Neural progenitor cell (in vitro differentiated cells): ENCODE measurements around the gene UBE2F. TPM values are rescaled to one million over a fixed set of nuclear protein-coding genes. Genes with fewer than 3 reads are reported as not detected.

Experiments
- DNase-seq: peaks from one replicate; pipeline ENCODE4 v3.0.0-alpha.2; 2016; ENCODE audit warnings: low spot score
- H2AFZ ChIP-seq: fragments of 200-600 bp; sonication (generic); replicated peaks from 2 replicates; pipeline ENCODE4 v1.6.1; 2016; ENCODE audit warnings: antibody characterized with exemption
- H3F3A ChIP-seq: fragments of 200-600 bp; sonication (generic); 2 replicates; pipeline ENCODE4 v1.6.1; 2016; ENCODE audit warnings: antibody characterized with exemption, low read depth
- H3K27ac ChIP-seq: fragments of 200-600 bp; sonication (generic); 2 replicates; pipeline ENCODE4 v1.5.1; 2016; ENCODE audit warnings: mild to moderate bottlenecking
- H3K27me3 ChIP-seq: fragments of 200-600 bp; sonication (generic); 2 replicates; pipeline ENCODE4 v1.6.1; 2016; ENCODE audit warnings: mild to moderate bottlenecking, moderate library complexity
- H3K36me3 ChIP-seq: fragments of 200-600 bp; sonication (generic); 2 replicates; pipeline ENCODE4 v1.5.1; 2016
- H3K4me1 ChIP-seq: fragments of 200-600 bp; sonication (generic); 2 replicates; pipeline ENCODE4 v1.6.1; 2016; ENCODE audit warnings: mixed run types
- H3K4me2 ChIP-seq: fragments of 200-600 bp; sonication (generic); 2 replicates; pipeline ENCODE4 v1.6.1; 2016
- H3K4me3 ChIP-seq: fragments of 200-600 bp; sonication (generic); 2 replicates; pipeline ENCODE4 v1.5.1; 2016
- H3K79me2 ChIP-seq: fragments of 200-600 bp; sonication (generic); 2 replicates; pipeline ENCODE4 v1.6.1; 2016; ENCODE audit warnings: low read depth
- H3K9ac ChIP-seq: fragments of 200-600 bp; sonication (generic); 2 replicates; pipeline ENCODE4 v1.6.1; 2016
- H3K9me3 ChIP-seq: fragments of 200-600 bp; sonication (generic); 2 replicates; pipeline ENCODE4 v1.5.1; 2016; ENCODE audit warnings: low read depth
- H4K20me1 ChIP-seq: fragments of 200-600 bp; sonication (generic); 2 replicates; pipeline ENCODE4 v1.6.1; 2016; ENCODE audit warnings: low read depth
- H3K27ac Mint-ChIP-seq: 3 replicates; pipeline ENCODE4 v1.8.0; 2021; ENCODE audit warnings: mixed read lengths
- H3K27me3 Mint-ChIP-seq: 2 replicates; pipeline ENCODE4 v1.8.0; 2022; ENCODE audit warnings: low read depth, mild to moderate bottlenecking, inconsistent platforms, moderate library complexity, mixed read lengths; ENCODE audit not compliant: insufficient read depth
- H3K36me3 Mint-ChIP-seq: 3 replicates; pipeline ENCODE4 v1.8.0; 2021; ENCODE audit warnings: mixed read lengths
- H3K4me1 Mint-ChIP-seq: 3 replicates; pipeline ENCODE4 v1.8.0; 2021; ENCODE audit warnings: mixed read lengths
- H3K4me3 Mint-ChIP-seq: 3 replicates; pipeline ENCODE4 v1.8.0; 2021; ENCODE audit warnings: mild to moderate bottlenecking, moderate library complexity, mixed read lengths
- H3K9me3 Mint-ChIP-seq: 3 replicates; pipeline ENCODE4 v1.8.0; 2020; ENCODE audit warnings: mixed read lengths
- EZH2 ChIP-seq: fragments of 200-600 bp; sonication (generic); IDR thresholded peaks from 2 replicates; pipeline ENCODE4 v1.6.1; 2017; ENCODE audit warnings: antibody characterized with exemption, mild to moderate bottlenecking, moderate library complexity
- EZH2phosphoT487 ChIP-seq: fragments of 200-600 bp; sonication (generic); IDR thresholded peaks from 2 replicates; pipeline ENCODE4 v1.6.1; 2017; ENCODE audit warnings: antibody characterized with exemption
- total RNA-seq: library from RNA; depleted of rRNA; stranded (reverse); fragments of >200 nt; gene quantifications from 2 replicates; pipeline ENCODE4 v1.2.3, GENCODE V29; 2015; ENCODE audit warnings: low replicate concordance
- TF ChIP-seq, protein P1 (sequence below): fragments of 200-600 bp; sonication (generic); IDR thresholded peaks from 2 replicates; pipeline ENCODE4 v1.5.1; 2017; ENCODE audit warnings: antibody characterized with exemption, mild to moderate bottlenecking

UBE2F gene
- total RNA-seq, 1 donor from 2014 or later, result 77.4 TPM

DNA sequence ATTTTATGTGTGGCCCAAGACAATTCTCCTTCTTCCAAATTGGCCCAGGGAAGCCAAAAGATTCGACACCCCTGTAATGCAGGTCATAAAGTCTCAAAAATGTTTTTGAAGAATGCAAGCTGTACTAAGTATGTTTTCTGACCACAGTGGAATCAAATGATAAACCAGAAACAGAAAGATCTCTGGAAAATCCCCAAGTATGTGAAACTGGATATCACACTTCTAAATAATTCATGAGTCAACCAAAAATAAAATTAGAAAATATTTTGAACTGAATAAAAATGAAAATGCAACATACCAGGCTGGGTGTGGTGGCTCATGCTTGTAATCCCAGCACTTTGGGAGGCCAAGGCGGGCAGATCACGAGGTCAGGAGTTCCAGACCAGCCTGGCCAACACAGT lies 34.1 kb upstream of the UBE2F start:
- no peak overlapping the region for H3K4me3 ChIP-seq
- Mint-ChIP-seq H3K36me3 (no peaks in the 10 kb centered on the region), H3K9me3 (peaks cover 2% of the 10 kb centered on the region), H3K27ac (no peak overlapping the region), H3K27me3 (peaks cover 2% of the 10 kb centered on the region), H3K4me3 (no peak overlapping the region), H3K4me1 (no peaks in the 10 kb centered on the region)
- H3K4me1 ChIP-seq, result no peaks in the 10 kb centered on the region
- no peak overlapping the region for H3K4me2 ChIP-seq
- H3K27ac ChIP-seq, result no peak overlapping the region
- TF ChIP-seq EZH2phosphoT487 (no peak), EZH2 (no peak)
- TF ChIP-seq, protein P1, sequence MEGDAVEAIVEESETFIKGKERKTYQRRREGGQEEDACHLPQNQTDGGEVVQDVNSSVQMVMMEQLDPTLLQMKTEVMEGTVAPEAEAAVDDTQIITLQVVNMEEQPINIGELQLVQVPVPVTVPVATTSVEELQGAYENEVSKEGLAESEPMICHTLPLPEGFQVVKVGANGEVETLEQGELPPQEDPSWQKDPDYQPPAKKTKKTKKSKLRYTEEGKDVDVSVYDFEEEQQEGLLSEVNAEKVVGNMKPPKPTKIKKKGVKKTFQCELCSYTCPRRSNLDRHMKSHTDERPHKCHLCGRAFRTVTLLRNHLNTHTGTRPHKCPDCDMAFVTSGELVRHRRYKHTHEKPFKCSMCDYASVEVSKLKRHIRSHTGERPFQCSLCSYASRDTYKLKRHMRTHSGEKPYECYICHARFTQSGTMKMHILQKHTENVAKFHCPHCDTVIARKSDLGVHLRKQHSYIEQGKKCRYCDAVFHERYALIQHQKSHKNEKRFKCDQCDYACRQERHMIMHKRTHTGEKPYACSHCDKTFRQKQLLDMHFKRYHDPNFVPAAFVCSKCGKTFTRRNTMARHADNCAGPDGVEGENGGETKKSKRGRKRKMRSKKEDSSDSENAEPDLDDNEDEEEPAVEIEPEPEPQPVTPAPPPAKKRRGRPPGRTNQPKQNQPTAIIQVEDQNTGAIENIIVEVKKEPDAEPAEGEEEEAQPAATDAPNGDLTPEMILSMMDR, result no peak
- no peaks in the 10 kb centered on the region for H4K20me1 ChIP-seq
- H3F3A ChIP-seq, result no peaks in the 10 kb centered on the region
- H3K27me3 ChIP-seq, result no peaks in the 10 kb centered on the region
- H3K9me3 ChIP-seq, result no peaks in the 10 kb centered on the region
- H2AFZ ChIP-seq, result no peak overlapping the region
- no peak for DNase-seq
- no peak overlapping the region for H3K9ac ChIP-seq
- no peaks in the 10 kb centered on the region for H3K36me3 ChIP-seq
- no peaks in the 10 kb centered on the region for H3K79me2 ChIP-seq

DNA sequence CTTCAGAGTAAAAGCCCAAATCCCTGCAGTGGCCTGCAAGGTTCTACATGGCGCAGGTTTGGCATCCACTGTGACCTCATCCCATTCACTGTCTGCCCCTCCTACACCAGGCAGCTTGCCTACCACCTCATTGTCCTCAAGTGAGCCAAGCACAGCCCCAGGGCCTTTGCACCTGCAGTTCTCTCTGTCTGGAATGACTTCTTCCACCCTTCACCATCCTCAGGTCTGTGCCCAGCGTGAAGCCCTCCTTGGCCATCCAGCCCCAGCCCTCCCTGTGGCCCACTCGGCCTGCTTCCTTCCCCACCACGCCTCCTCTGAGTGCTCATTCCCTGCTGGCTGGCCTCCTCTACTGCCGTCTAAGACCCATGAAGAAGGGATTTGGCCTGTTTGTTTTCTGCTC lies 32.6 kb upstream of the UBE2F start:
- no peaks in the 10 kb centered on the region for H3F3A ChIP-seq
- H4K20me1 ChIP-seq, result no peaks in the 10 kb centered on the region
- H3K4me1 Mint-ChIP-seq, result no peaks in the 10 kb centered on the region
- H3K79me2 ChIP-seq, result no peaks in the 10 kb centered on the region
- no peak overlapping the region for H3K4me3 ChIP-seq
- H3K9me3 ChIP-seq, result no peaks in the 10 kb centered on the region
- H3K36me3 ChIP-seq, result no peaks in the 10 kb centered on the region
- H3K9me3 Mint-ChIP-seq, result peaks cover 2% of the 10 kb centered on the region
- H2AFZ ChIP-seq, result no peak overlapping the region
- no peak overlapping the region for H3K27ac Mint-ChIP-seq
- no peak for TF ChIP-seq EZH2phosphoT487
- no peak for TF ChIP-seq EZH2
- TF ChIP-seq, protein P1, result no peak
- no peaks in the 10 kb centered on the region for H3K4me1 ChIP-seq
- no peaks in the 10 kb centered on the region for H3K27me3 ChIP-seq
- no peak for DNase-seq
- H3K27ac ChIP-seq, result no peak overlapping the region
- H3K36me3 Mint-ChIP-seq, result no peaks in the 10 kb centered on the region
- H3K4me3 Mint-ChIP-seq, result no peak overlapping the region
- no peak overlapping the region for H3K4me2 ChIP-seq
- peaks cover 2% of the 10 kb centered on the region for H3K27me3 Mint-ChIP-seq
- H3K9ac ChIP-seq, result no peak overlapping the region

DNA sequence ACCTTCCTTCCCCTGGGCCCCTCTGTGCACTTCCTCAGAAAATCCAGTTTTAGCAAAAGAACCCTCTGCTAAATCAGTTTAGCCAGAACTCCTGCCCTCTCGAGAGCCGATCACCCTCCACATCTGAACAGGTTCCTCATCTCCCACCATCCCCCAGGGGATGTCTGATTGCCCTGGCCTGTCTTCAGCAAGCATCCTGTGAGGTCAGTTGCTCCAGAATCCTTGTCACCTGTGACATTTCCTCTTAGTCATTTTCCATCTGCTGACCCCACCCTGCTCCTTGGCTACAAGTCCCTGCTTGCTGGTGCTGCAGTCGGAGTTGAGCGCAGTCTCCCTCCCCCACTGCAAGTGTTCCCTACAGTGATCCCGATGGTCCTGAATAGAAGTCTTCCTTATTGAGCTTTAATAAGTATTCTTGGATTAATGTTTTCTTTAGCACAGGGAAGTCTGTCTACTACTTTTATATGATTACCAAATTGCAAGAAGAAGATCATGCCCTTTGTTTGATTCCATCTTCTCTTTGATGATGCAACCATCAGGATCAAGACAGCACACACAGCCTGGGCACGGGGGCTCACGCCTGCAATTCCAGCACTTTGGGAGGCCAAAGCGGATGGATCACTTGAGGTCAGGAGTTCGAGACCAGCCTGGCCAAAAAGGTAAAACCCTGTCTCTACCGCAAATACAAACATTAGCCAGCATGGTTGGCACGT lies 30.9 kb upstream of the UBE2F start:
- Histone ChIP-seq H3F3A (no peaks in the 10 kb centered on the region), H3K4me1 (no peaks in the 10 kb centered on the region), H2AFZ (no peak overlapping the region), H3K9me3 (no peaks in the 10 kb centered on the region), H3K4me2 (no peak overlapping the region), H3K79me2 (no peaks in the 10 kb centered on the region), H4K20me1 (no peaks in the 10 kb centered on the region), H3K27me3 (no peaks in the 10 kb centered on the region), H3K9ac (no peak overlapping the region), H3K4me3 (no peak overlapping the region), H3K36me3 (no peaks in the 10 kb centered on the region), H3K27ac (no peak overlapping the region)
- no peak for DNase-seq
- Mint-ChIP-seq H3K4me1 (no peaks in the 10 kb centered on the region), H3K9me3 (no peaks in the 10 kb centered on the region), H3K27ac (no peak overlapping the region), H3K4me3 (no peak overlapping the region), H3K27me3 (peaks cover 5% of the 10 kb centered on the region), H3K36me3 (no peaks in the 10 kb centered on the region)
- TF ChIP-seq EZH2phosphoT487 (no peak), EZH2 (no peak)
- TF ChIP-seq, protein P1, result no peak
